ENCODE measurements around the gene RPL3. TPM values are rescaled to one million over a fixed set of nuclear protein-coding genes. Genes with fewer than 3 reads are reported as not detected.

RPL3 gene
- total and polyA plus RNA-seq, 4 donors: 580 to 1,767 (median 1,184) TPM

GRCh38 chr22:39292031-39292462 lies 27.4 kb downstream of the RPL3 start:
- 86% methylated on average over 19 of the region's 19 CpGs for WGBS
- H3K4me1 ChIP-seq (ENCODE audit: control insufficient read depth in 4 of 4, insufficient read depth in 4 of 4, low read length in 3 of 4): peaks cover 20 to 46% (median 36%) of the 10 kb centered on the region in 4 donors

GRCh38 chr22:39291523-39291922 lies 27.9 kb downstream of the RPL3 start:
- no peak overlapping the region for H3K4me3 ChIP-seq (ENCODE audit: low read depth in 1 of 3, low read length in 3 of 3)
- WGBS: 96% methylated on average over 10 of the region's 10 CpGs

More at GRCh38 chr22:39292031-39292462, 27.4 kb downstream of the RPL3 start:
- Histone ChIP-seq H3K27ac (ENCODE audit: low read depth in 1 of 2, low read length in 2 of 2) (peak overlapping the region; percentile 78 to 86), H3K27me3 (ENCODE audit: control insufficient read depth in 4 of 4, insufficient read depth in 4 of 4, low read length in 3 of 4) (no peaks in the 10 kb centered on the region), H3K4me3 (ENCODE audit: low read depth in 1 of 3, low read length in 3 of 3) (no peak overlapping the region), H3K9me3 (ENCODE audit: control insufficient read depth in 4 of 4, low read length in 3 of 4) (no peaks in the 10 kb centered on the region), H3K36me3 (ENCODE audit: control insufficient read depth in 4 of 4, insufficient read depth in 3 of 4, low read depth in 1 of 4, low read length in 3 of 4) (no peaks in the 10 kb centered on the region), H3K9ac (ENCODE audit: low read depth in 1 of 2, low read length in 2 of 2) (no peak overlapping the region)
- no peak for DNase-seq (ENCODE audit: low spot score)
- no peak for TF ChIP-seq HNF4G (IDR thresholded peaks at IDR 0.05)
- TF ChIP-seq GABPA (IDR thresholded peaks at IDR 0.05 in 1 of 2, conservative IDR thresholded peaks at IDR 0.05 in 1 of 2): no peak
- TF ChIP-seq CTCF (IDR thresholded peaks at IDR 0.05; ENCODE audit: low read depth, low read length, missing input control): no peak
- TF ChIP-seq RXRA (IDR thresholded peaks at IDR 0.05): no peak

GRCh38 chr22:39290724-39291161 lies 28.7 kb downstream of the RPL3 start:
- 26% methylated on average over 17 of the region's 17 CpGs for WGBS
- no peak overlapping the region for H3K9ac ChIP-seq (ENCODE audit: low read depth in 1 of 2, low read length in 2 of 2)

More at GRCh38 chr22:39291523-39291922, 27.9 kb downstream of the RPL3 start:
- Histone ChIP-seq H3K27me3 (ENCODE audit: control insufficient read depth in 4 of 4, insufficient read depth in 4 of 4, low read length in 3 of 4) (no peaks in the 10 kb centered on the region), H3K36me3 (ENCODE audit: control insufficient read depth in 4 of 4, insufficient read depth in 3 of 4, low read depth in 1 of 4, low read length in 3 of 4) (no peaks in the 10 kb centered on the region), H3K9ac (ENCODE audit: low read depth in 1 of 2, low read length in 2 of 2) (no peak overlapping the region), H3K9me3 (ENCODE audit: control insufficient read depth in 4 of 4, low read length in 3 of 4) (no peaks in the 10 kb centered on the region), H3K27ac (ENCODE audit: low read depth in 1 of 2, low read length in 2 of 2) (peak overlapping the region; percentile 78 to 86), H3K4me1 (ENCODE audit: control insufficient read depth in 4 of 4, insufficient read depth in 4 of 4, low read length in 3 of 4) (peaks cover 17 to 41% (median 31%) of the 10 kb centered on the region in 4 donors)
- TF ChIP-seq FOXA1 (IDR thresholded peaks at IDR 0.05) (no peak), TAF1 (conservative IDR thresholded peaks at IDR 0.05) (no peak), FOXA2 (IDR thresholded peaks at IDR 0.05) (no peak), GABPA (IDR thresholded peaks at IDR 0.05 in 1 of 2, conservative IDR thresholded peaks at IDR 0.05 in 1 of 2) (no peak), SP1 (IDR thresholded peaks at IDR 0.05) (no peak), HNF4A (conservative IDR thresholded peaks at IDR 0.05) (no peak), JUND (IDR thresholded peaks at IDR 0.05) (no peak), RXRA (IDR thresholded peaks at IDR 0.05) (no peak), HNF4G (IDR thresholded peaks at IDR 0.05) (no peak)
- DNase-seq (ENCODE audit: low spot score): no peak

More at GRCh38 chr22:39290724-39291161, 28.7 kb downstream of the RPL3 start:
- no peaks in the 10 kb centered on the region for H3K9me3 ChIP-seq (ENCODE audit: control insufficient read depth in 4 of 4, low read length in 3 of 4)
- peak overlapping the region; percentile 78 to 86 for H3K27ac ChIP-seq (ENCODE audit: low read depth in 1 of 2, low read length in 2 of 2)
- H3K27me3 ChIP-seq (ENCODE audit: control insufficient read depth in 4 of 4, insufficient read depth in 4 of 4, low read length in 3 of 4): no peaks in the 10 kb centered on the region
- TF ChIP-seq NR2F2 (IDR thresholded peaks at IDR 0.05) (peak; percentile 14), RAD21 (IDR thresholded peaks at IDR 0.05) (peak; percentile 10 to 38), GABPA (IDR thresholded peaks at IDR 0.05 in 1 of 2, conservative IDR thresholded peaks at IDR 0.05 in 1 of 2) (no peak), REST (IDR thresholded peaks at IDR 0.05) (no peak), SP1 (IDR thresholded peaks at IDR 0.05) (peak; percentile 62), RXRA (IDR thresholded peaks at IDR 0.05) (peak; percentile 84 to 92), JUND (IDR thresholded peaks at IDR 0.05) (peak in 1 of 2 donors; percentile 51), HNF4A (conservative IDR thresholded peaks at IDR 0.05) (peak; percentile 32 to 42)
- no peak for DNase-seq (ENCODE audit: low spot score)
- peaks cover 17 to 36% (median 26%) of the 10 kb centered on the region in 4 donors for H3K4me1 ChIP-seq (ENCODE audit: control insufficient read depth in 4 of 4, insufficient read depth in 4 of 4, low read length in 3 of 4)
- no peak overlapping the region for H3K4me3 ChIP-seq (ENCODE audit: low read depth in 1 of 3, low read length in 3 of 3)
- no peaks in the 10 kb centered on the region for H3K36me3 ChIP-seq (ENCODE audit: control insufficient read depth in 4 of 4, insufficient read depth in 3 of 4, low read depth in 1 of 4, low read length in 3 of 4)
